C4-2B (cell line): ENCODE measurements around the gene NFE2L1.

Experiments used
- H3K27ac ChIP-seq: fragments of 450-650 bp; 2 replicates; pipeline ENCODE4 v1.5.1; 2017
- ZFX ChIP-seq: fragments of 450-650 bp; IDR thresholded peaks from 2 replicates; pipeline ENCODE4 v1.6.1; 2017
- TF ChIP-seq, protein P1 (sequence below): fragments of 450-650 bp; conservative IDR thresholded peaks from 2 replicates; pipeline ENCODE4 v1.5.1; 2017; ENCODE audit warnings: mild to moderate bottlenecking

The NFE2L1 gene

DNA sequence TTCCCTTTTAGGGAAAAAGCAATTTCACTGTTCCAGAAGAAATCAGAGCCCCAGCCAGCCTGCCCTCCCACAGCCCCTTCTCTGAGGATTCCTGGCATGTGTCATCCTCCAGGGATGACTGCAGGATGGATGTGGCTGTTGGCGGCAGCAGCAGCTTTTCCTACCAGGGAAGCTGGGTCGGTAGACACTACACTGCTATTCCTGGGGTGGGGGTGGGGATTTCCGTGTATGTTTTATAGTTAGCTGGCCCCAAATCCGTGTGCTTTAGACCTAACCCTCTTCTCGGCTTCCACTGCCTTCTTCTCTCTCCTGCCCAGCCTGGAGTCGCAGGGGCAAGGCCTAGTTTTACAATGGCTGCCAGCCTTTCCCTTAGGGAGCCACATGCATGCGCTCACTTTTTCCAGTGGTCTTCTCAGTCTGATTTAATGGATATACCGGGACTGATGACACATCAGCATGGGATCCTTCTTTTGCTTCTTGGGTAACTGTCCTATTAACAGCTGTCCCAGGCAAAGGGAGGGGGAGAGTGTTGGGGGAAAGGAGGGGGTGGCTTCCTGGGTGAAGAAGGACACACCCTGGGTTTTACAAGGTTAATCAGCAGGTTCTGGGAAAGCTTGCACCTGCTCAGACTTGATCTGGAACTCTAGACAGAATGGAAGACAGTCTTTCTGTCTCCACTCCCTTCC, 2.7 kb upstream of the NFE2L1 start:
- H3K27ac ChIP-seq = no peak overlapping the region
- TF ChIP-seq ZFX = no peak

- H3K27ac ChIP-seq = no peak overlapping the region
- TF ChIP-seq, protein P1, sequence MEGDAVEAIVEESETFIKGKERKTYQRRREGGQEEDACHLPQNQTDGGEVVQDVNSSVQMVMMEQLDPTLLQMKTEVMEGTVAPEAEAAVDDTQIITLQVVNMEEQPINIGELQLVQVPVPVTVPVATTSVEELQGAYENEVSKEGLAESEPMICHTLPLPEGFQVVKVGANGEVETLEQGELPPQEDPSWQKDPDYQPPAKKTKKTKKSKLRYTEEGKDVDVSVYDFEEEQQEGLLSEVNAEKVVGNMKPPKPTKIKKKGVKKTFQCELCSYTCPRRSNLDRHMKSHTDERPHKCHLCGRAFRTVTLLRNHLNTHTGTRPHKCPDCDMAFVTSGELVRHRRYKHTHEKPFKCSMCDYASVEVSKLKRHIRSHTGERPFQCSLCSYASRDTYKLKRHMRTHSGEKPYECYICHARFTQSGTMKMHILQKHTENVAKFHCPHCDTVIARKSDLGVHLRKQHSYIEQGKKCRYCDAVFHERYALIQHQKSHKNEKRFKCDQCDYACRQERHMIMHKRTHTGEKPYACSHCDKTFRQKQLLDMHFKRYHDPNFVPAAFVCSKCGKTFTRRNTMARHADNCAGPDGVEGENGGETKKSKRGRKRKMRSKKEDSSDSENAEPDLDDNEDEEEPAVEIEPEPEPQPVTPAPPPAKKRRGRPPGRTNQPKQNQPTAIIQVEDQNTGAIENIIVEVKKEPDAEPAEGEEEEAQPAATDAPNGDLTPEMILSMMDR = no peak
- no peak for TF ChIP-seq ZFX
Observed at GRCh38 chr17:48046296-48046695, 1.9 kb upstream of the NFE2L1 start.

- TF ChIP-seq ZFX = no peak
- TF ChIP-seq, protein P1 = no peak
- H3K27ac ChIP-seq = peak overlapping the region; percentile 93
Observed at GRCh38 chr17:48047113-48047740, 932 bp upstream of the NFE2L1 start.

DNA sequence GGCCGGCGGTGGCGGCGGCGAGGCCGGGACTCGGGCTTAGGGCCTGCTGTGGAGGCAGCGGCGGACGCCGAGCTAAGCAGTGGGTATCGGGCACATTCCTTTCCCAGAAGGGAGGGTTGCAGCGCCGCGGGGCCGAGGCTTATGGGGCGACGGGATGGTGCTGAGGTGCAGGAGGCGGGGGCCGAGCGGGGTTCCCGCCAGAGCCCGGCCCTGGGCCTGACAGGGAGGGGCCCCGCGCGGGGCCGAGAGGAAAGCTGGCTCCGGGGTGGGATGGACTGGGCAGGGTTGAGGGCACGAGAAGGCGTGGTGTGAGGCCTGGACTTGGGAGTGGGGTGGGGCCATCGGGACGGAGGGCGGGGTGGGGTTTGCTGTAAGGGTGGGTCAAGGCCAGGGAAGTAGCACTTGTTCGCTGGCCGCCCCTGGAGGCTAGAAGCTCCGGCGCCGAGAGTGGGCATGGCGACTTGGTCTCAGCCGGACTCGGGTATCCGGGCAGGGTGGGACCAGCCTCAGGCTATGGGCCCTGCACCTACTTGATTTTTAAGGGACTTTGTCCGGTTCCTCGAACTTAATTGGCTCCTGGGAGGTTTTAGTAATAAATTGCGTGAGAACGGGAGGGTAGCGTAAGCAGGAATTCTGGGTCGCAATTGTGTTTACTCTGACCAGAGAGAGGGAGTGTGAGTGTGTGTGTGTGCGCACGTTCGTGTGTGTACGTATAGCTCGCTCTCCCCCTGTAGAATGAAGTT, 396 bp downstream of the NFE2L1 start:
- peak; percentile 82; the same call in 1 of the 2 replicates for TF ChIP-seq ZFX
- TF ChIP-seq, protein P1 = no peak

DNA sequence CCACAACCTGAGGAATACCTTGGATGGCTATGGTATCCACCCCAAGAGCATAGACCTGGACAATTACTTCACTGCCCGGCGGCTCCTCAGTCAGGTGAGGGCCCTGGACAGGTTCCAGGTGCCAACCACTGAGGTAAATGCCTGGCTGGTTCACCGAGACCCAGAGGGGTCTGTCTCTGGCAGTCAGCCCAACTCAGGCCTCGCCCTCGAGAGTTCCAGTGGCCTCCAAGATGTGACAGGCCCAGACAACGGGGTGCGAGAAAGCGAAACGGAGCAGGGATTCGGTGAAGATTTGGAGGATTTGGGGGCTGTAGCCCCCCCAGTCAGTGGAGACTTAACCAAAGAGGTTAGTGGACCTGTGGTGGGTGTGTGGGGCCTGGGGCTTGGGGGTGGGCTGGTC, 3.1 kb downstream of the NFE2L1 start:
- TF ChIP-seq ZFX = no peak
- TF ChIP-seq, protein P1 = no peak
- H3K27ac ChIP-seq = peak overlapping the region; percentile 55; the same call in 1 of the 2 replicates

More for the DNA sequence above, 396 bp downstream of the NFE2L1 start:
- H3K27ac ChIP-seq = peak overlapping the region; percentile 93

GRCh38 chr17:48051706-48052486, 3.7 kb downstream of the NFE2L1 start:
- peak overlapping the region; percentile 55 for H3K27ac ChIP-seq
- TF ChIP-seq ZFX = no peak
- TF ChIP-seq, protein P1 = no peak

DNA sequence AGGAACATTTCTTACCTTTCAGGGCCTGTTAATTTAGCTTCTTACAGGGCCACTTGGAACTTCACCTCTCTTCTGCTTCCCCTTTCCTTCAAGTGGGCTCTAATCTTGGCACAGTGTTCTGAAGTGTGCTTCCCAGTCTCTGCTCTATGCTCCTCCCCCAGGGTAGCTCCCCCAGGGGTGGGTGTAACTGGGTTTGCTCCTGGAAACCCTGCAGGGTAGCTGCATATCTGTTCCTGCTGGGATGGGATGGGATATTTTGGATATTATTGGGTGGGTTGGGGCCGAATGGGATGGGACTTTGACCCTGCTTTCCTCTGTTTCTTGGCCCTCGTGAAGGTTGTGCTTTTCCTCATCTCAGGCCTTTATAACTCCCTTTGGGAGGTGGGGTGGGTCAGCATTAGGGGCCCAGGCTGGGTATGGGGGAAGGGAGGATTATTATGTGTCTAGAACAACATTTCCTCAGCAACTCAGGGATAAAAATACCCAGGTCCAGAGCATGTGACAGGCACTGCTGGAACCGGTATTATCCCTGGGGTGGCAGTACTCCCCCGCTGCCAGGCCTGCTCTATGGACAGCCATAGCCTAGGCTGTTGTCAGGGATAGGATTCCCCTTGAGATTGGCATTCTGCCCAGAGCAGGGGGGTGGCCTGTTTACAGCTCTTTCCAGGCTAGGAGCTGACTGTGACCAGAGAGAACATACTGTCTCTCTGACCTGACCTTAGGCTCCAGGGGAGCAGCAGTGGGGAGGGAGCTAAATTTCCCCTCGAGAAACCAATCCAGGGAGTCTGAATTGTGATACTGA, 5.0 kb downstream of the NFE2L1 start:
- H3K27ac ChIP-seq = peak overlapping the region; percentile 55
- TF ChIP-seq, protein P1 = no peak
- no peak for TF ChIP-seq ZFX
